Measurements from ENCODE around the gene C10orf53.

The C10orf53 gene

DNA sequence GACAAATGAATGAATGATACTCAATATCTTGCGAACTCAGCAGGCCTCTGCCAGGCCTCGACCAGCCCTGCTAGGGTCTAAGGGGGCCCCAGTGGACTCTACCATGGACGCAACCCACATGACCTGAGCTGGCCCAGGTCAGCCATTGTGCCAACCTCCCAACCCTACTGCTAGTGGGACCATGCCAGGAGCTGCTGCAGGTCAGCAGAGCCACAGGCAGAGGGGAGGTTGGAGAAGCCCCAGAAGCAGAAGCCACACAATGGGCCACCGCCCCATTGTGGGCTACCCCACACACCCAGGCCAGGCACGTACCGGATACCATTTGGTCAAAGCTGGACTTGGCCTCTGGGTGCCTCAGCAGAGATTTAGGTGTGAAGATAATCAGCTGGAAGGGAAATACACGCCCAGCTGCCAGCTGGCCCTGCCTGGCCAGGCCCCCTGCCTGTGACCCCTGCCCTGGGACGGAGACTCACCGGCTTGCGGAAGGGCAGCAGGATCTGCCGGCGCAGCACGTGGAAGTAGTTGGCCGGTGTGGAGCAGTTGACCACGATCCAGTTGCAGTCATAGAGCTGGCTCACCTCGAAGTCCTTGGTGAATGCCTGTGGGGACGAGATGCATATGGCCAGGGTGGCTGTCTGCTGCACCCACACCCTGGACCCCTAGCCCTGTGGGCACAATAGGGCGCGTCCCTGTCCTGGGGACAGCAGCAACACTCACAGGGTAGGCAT is 58.2 kb downstream of the C10orf53 start:
- no peak overlapping the region for H3K4me3 ChIP-seq (ENCODE audit: low read depth, low read length)
- DNase-seq (ENCODE audit: low read depth): no peak
- TF ChIP-seq CTCF (IDR thresholded peaks at IDR 0.05; ENCODE audit: low read depth, low read length, missing control alignments): no peak

GRCh38 chr10:49738616-49739360 is 59.3 kb downstream of the C10orf53 start:
- no peak for TF ChIP-seq CTCF (IDR thresholded peaks at IDR 0.05; ENCODE audit: low read depth, low read length, missing control alignments)
- no peak for DNase-seq (ENCODE audit: low read depth)
- no peak overlapping the region for H3K4me3 ChIP-seq (ENCODE audit: low read depth, low read length)

- no peak overlapping the region for H3K4me3 ChIP-seq (ENCODE audit: low read depth, low read length)
- no peak for DNase-seq (ENCODE audit: low read depth)
- no peak for TF ChIP-seq CTCF (IDR thresholded peaks at IDR 0.05; ENCODE audit: low read depth, low read length, missing control alignments)
Observed at GRCh38 chr10:49739426-49739825, 60.0 kb downstream of the C10orf53 start.

GRCh38 chr10:49740346-49741107 is 61.1 kb downstream of the C10orf53 start:
- DNase-seq (ENCODE audit: low read depth): no peak
- H3K4me3 ChIP-seq (ENCODE audit: low read depth, low read length): no peak overlapping the region
- TF ChIP-seq CTCF (IDR thresholded peaks at IDR 0.05; ENCODE audit: low read depth, low read length, missing control alignments): no peak

DNA sequence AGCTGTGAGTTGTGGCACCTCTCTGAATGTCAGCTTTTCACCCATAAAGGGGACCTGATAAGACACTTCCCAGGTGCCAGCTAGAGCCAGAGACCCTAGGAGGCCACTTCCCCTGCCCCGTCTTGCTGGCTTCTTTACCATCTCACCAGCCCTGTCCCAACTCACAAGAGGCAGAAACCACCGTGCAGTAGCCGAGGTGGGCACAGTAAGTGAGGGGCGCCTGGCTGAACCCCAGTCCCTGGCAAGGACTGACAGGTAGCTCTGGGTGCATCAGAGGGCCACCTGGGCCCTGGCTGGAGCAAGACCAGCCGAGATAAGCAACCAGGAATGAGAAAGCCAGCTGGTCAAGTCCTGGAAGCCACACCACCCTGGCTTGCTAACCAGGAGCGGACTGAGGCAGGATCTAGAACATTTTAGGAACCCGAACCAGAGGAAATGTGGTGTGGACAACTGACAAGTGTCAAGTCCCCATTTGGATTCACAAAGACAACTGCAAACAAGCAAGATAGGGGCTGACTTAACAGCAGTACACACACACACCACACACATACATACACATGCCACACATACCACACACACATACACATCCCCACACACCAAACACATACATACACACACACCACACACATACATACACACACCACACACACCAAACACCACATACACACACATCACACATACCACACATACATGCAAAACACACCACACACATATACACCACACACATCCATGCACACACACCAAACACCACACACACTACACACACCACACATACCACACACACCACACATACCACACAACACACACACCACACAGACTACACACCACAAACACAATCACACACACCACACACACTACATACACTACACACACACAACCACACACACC is 61.9 kb downstream of the C10orf53 start:
- TF ChIP-seq CTCF (IDR thresholded peaks at IDR 0.05; ENCODE audit: low read depth, low read length, missing control alignments): no peak
- H3K4me3 ChIP-seq (ENCODE audit: low read depth, low read length): no peak overlapping the region
- DNase-seq (ENCODE audit: low read depth): no peak
